GM12878 (cell line): ENCODE results near the gene MLIP. TPM values are rescaled to one million over a fixed set of nuclear protein-coding genes. Genes with fewer than 3 reads are reported as not detected.

Source experiments
- ATAC-seq: fragments of 200-7000 bp; cut with Tn5 transposase; 3 replicates; pipeline ENCODE4 v1.9.1; 2020; ENCODE audit warnings: mild to moderate bottlenecking, moderate library complexity
- BruUV-seq: library from RNA; stranded (reverse); fragments of 400-500 nt; replicated peaks from 2 replicates; lab custom pipeline; 2021; lab: Mats Ljungman, UMichigan
- CTCF ChIA-PET: fragments of 300-600 bp; sonication (Branson Sonifier 250); formaldehyde crosslinking; extraction: SDS; loops from one replicate; lab custom pipeline; 2021; ENCODE audit warnings: inconsistent platforms; lab: Yijun Ruan, JAX
- POLR2A ChIA-PET: fragments of 350-600 bp; formaldehyde crosslinking; extraction: SDS; loops from one replicate; lab custom pipeline; 2021; ENCODE audit warnings: inconsistent platforms; lab: Charles Lee
- RAD21 ChIA-PET: fragments of 300-600 bp; sonication (Branson Sonifier 250); formaldehyde crosslinking; loops from one replicate; lab custom pipeline; 2023; ENCODE audit warnings: antibody characterized with exemption; ENCODE audit not compliant: unreplicated experiment; lab: Charles Lee
- SMC1A ChIA-PET: fragments of 300-600 bp; sonication (Branson Sonifier 250); formaldehyde crosslinking; loops from one replicate; lab custom pipeline; 2023; ENCODE audit not compliant: unreplicated experiment, uncharacterized antibody; lab: Charles Lee
- DNase-seq: peaks from one replicate; pipeline ENCODE4 v3.0.0-alpha.2; 2011; ENCODE audit warnings: low read depth, low spot score
- FAIRE-seq: peaks from 3 replicates; lab custom pipeline; 2011; peaks lifted over from hg19 to GRCh38; lab: Jason Lieb, UNC
- H2AFZ ChIP-seq: 2 replicates; pipeline ENCODE4 v1.6.0; 2011; ENCODE audit warnings: low read depth, low read length, control low read depth; ENCODE audit not compliant: control insufficient read depth
- H3K27ac ChIP-seq: 2 replicates; pipeline ENCODE4 v1.5.1; 2011; ENCODE audit warnings: control low read depth; ENCODE audit not compliant: control insufficient read depth, insufficient read depth
- H3K27me3 ChIP-seq, 2 experiments: replicated peaks in 1 of 2; 2 replicates each; pipeline versions ENCODE4 v1.6.0 to v1.6.1; 2011; ENCODE audit warnings: low read length in 1 of 2; ENCODE audit not compliant: control insufficient read depth in 2 of 2, insufficient read depth in 2 of 2
- H3K36me3 ChIP-seq, 2 experiments: 2 replicates each; pipeline ENCODE4 v1.5.1; 2011; ENCODE audit warnings: low read length in 1 of 2; ENCODE audit not compliant: control insufficient read depth in 2 of 2, insufficient read depth in 2 of 2
- H3K4me1 ChIP-seq: 2 replicates; pipeline ENCODE4 v1.6.1; 2011; ENCODE audit warnings: mild to moderate bottlenecking, low read length, moderate library complexity, mixed read lengths; ENCODE audit not compliant: control insufficient read depth, insufficient read depth
- H3K4me2 ChIP-seq: 2 replicates; pipeline ENCODE4 v1.6.0; 2011; ENCODE audit warnings: control low read depth; ENCODE audit not compliant: control insufficient read depth, insufficient read depth
- H3K4me3 ChIP-seq: fragments of 200-600 bp; sonication (generic); 2 replicates; pipeline ENCODE4 v1.5.1; 2016
- H3K79me2 ChIP-seq: 2 replicates; pipeline ENCODE4 v1.6.0; 2011; ENCODE audit warnings: low read length; ENCODE audit not compliant: control insufficient read depth, insufficient read depth
- H3K9ac ChIP-seq: 2 replicates; pipeline ENCODE4 v1.8.0; 2011; ENCODE audit warnings: low read length, control low read depth, mixed read lengths; ENCODE audit not compliant: control insufficient read depth, insufficient read depth
- H3K9me3 ChIP-seq: replicated peaks from 3 replicates; pipeline ENCODE4 v1.5.1; 2011; ENCODE audit warnings: mild to moderate bottlenecking, low read length; ENCODE audit not compliant: control insufficient read depth, insufficient read depth
- H4K20me1 ChIP-seq: 2 replicates; pipeline ENCODE4 v1.6.0; 2011; ENCODE audit not compliant: control insufficient read depth, insufficient read depth
- CHD2 ChIP-seq: IDR thresholded peaks from 2 replicates; pipeline ENCODE4 v1.6.1; 2011; ENCODE audit warnings: low read depth, low read length, improper control_type of control experiment, borderline replicate concordance
- SP1 ChIP-seq: IDR thresholded peaks from one replicate; pipeline ENCODE4 v1.6.1; 2011; ENCODE audit warnings: low read depth, low read length
- ZBED1 ChIP-seq: IDR thresholded peaks from 2 replicates; pipeline ENCODE4 v1.6.1; 2016; ENCODE audit warnings: borderline replicate concordance
- ZNF217 ChIP-seq: fragments of 450-650 bp; IDR thresholded peaks from 2 replicates; pipeline ENCODE4 v1.6.1; 2017; ENCODE audit warnings: antibody characterized with exemption, mild to moderate bottlenecking
- WGBS: methylation state at CpG from one replicate; pipeline ENCODE4 v1.1.6; 2016; ENCODE audit warnings: low lambda C conversion rate; ENCODE audit not compliant: insufficient replicate concordance, insufficient coverage; ENCODE audit errors: missing lambda C conversion rate; 5-methylcytosine and 5-hydroxymethylcytosine counted together
- in situ Hi-C: fragments of 300-500 bp; cut with MboI; formaldehyde crosslinking; loops from 9 replicates; pipeline ENCODE4 v1.14.3; 2018; ENCODE audit warnings: mixed read lengths
- intact Hi-C: fragments of 100-400 bp; cut with micrococcal nuclease; formaldehyde crosslinking; loops from one replicate; pipeline ENCODE4 v1.14.2; 2022; ENCODE audit not compliant: unreplicated experiment
- polyA plus RNA-seq, 11 experiments: library from polyadenylated mRNA; depleted of rRNA in 4 of 11; unstranded in 6 of 11; stranded (reverse) in 5 of 11; fragments of >200 nt; fragmentation: Nextera tagmentation in 4 of 11; fragmentation: Illumina TruSeq in 1 of 11; extraction: Ambion mirVana in 4 of 11; extraction: Trizol in 1 of 11; gene quantifications; 1 replicate in 1 of 11; 2 replicates in 10 of 11; pipeline versions ENCODE4 v1.2.1 to v1.2.3, GENCODE V29; 2011 to 2016; ENCODE audit warnings: inconsistent platforms in 2 of 11, missing spikeins in 2 of 11, low read depth in 1 of 11
- total RNA-seq, 4 experiments: library from RNA; depleted of rRNA in 3 of 4; stranded (reverse); fragments of >200 nt in 3 of 4; fragmentation: Illumina TruSeq in 1 of 4; extraction: Trizol in 1 of 4; gene quantifications; 2 replicates each; pipeline versions ENCODE4 v1.2.1 to v1.2.3, GENCODE V29; 2013 to 2021
- TF ChIP-seq, protein P1 (sequence below): IDR thresholded peaks from 2 replicates; pipeline ENCODE4 v1.6.1; 2011; ENCODE audit warnings: low read depth, low read length, improper control_type of control experiment, borderline replicate concordance
- TF ChIP-seq, protein P2 (sequence below): IDR thresholded peaks from 2 replicates; pipeline ENCODE4 v1.6.1; 2012; ENCODE audit warnings: low read depth, low read length, improper control_type of control experiment
- TF ChIP-seq, protein P3 (sequence below): fragments of 450-650 bp; IDR thresholded peaks from 2 replicates; pipeline ENCODE4 v1.6.1; 2016; ENCODE audit warnings: mild to moderate bottlenecking

Gene MLIP
- total and polyA plus RNA-seq, 10 of the 15 experiments (the other 5 are each of a cell fraction or from before 2014, with no cell fraction given) = not detected

DNA sequence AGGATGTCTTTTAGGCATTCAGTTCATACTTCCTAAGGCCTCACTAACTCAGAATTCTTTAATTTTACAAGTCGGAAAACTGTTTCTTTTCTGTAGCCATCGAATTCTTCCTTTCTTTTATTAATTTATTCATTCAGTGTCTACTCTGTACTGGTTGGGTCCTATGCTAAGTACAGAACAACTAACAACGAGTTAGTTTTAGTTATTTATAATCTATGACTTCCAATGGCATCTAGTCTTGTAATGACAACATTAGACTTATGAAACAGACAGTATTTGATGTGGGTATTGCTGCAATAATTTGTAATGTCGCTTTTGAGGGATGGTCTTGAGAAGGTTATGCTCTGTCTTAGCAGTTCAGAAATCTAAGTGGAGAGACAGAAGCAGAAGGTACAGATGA is 141.7 kb downstream of the MLIP start:
- H3K9me3 ChIP-seq = no peaks in the 10 kb centered on the region
- no peaks in the 10 kb centered on the region for H3K79me2 ChIP-seq
- H3K36me3 ChIP-seq = no peaks in the 10 kb centered on the region
- ATAC-seq (no peak), DNase-seq (no peak), FAIRE-seq (no peak)
- no peaks in the 10 kb centered on the region for H3K4me1 ChIP-seq
- CTCF ChIA-PET = interaction anchor here (1.3 kb wide), 1 partner anchor 8 kb away, joined by 4 read pairs; no protein-coding TSS in a partner anchor
- SMC1A ChIA-PET = no interaction called here
- RAD21 ChIA-PET = no interaction called here
- no peak for TF ChIP-seq ZBED1
- TF ChIP-seq SP1 = no peak
- TF ChIP-seq, protein P1, sequence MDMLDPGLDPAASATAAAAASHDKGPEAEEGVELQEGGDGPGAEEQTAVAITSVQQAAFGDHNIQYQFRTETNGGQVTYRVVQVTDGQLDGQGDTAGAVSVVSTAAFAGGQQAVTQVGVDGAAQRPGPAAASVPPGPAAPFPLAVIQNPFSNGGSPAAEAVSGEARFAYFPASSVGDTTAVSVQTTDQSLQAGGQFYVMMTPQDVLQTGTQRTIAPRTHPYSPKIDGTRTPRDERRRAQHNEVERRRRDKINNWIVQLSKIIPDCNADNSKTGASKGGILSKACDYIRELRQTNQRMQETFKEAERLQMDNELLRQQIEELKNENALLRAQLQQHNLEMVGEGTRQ = no peak
- no peak for TF ChIP-seq CHD2
- TF ChIP-seq, protein P2, sequence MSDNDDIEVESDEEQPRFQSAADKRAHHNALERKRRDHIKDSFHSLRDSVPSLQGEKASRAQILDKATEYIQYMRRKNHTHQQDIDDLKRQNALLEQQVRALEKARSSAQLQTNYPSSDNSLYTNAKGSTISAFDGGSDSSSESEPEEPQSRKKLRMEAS = no peak
- H2AFZ ChIP-seq = no peak overlapping the region
- 34% methylated on average over 4 of the region's 4 CpGs for WGBS
- no peak overlapping the region for H3K4me2 ChIP-seq
- POLR2A ChIA-PET = no interaction called here
- intact Hi-C loops (no loop called here), in situ Hi-C loops (no loop called here)
- H3K4me3 ChIP-seq = no peak overlapping the region
- no peak overlapping the region for H3K9ac ChIP-seq
- H3K27me3 ChIP-seq = no peaks in the 10 kb centered on the region
- no TSS peak for BruUV-seq
- H4K20me1 ChIP-seq = no peaks in the 10 kb centered on the region
- no peak overlapping the region for H3K27ac ChIP-seq

DNA sequence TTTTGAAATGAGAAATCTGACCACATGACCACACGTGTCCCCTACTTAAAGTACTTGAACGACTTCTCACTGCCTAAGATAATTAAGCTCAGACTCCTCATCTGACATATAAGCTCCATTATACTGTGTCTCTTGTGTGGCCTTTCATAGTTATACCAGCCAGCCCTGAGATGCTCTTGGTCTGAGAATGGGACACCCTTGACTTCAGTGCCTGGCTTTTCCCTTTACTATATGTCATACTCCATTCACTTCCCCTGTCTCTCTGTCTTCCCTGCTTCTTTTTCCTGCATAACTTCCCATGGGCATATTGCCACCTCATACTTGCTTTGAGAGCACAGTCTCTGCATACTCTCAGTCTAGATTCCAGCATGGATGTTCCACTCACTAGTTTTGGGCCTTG is 143.6 kb downstream of the MLIP start:
- Histone ChIP-seq H3K4me3 (no peak overlapping the region), H3K36me3 (no peaks in the 10 kb centered on the region), H2AFZ (no peak overlapping the region), H3K27ac (no peak overlapping the region), H4K20me1 (no peaks in the 10 kb centered on the region), H3K9ac (no peak overlapping the region), H3K9me3 (no peaks in the 10 kb centered on the region), H3K27me3 (no peaks in the 10 kb centered on the region), H3K79me2 (no peaks in the 10 kb centered on the region), H3K4me2 (no peak overlapping the region), H3K4me1 (no peaks in the 10 kb centered on the region)
- FAIRE-seq (no peak), ATAC-seq (no peak), DNase-seq (no peak)
- intact Hi-C loops (no loop called here), in situ Hi-C loops (no loop called here)
- 13% methylated on average over 2 of the region's 2 CpGs for WGBS
- no peak for TF ChIP-seq ZNF217
- TF ChIP-seq, protein P3, sequence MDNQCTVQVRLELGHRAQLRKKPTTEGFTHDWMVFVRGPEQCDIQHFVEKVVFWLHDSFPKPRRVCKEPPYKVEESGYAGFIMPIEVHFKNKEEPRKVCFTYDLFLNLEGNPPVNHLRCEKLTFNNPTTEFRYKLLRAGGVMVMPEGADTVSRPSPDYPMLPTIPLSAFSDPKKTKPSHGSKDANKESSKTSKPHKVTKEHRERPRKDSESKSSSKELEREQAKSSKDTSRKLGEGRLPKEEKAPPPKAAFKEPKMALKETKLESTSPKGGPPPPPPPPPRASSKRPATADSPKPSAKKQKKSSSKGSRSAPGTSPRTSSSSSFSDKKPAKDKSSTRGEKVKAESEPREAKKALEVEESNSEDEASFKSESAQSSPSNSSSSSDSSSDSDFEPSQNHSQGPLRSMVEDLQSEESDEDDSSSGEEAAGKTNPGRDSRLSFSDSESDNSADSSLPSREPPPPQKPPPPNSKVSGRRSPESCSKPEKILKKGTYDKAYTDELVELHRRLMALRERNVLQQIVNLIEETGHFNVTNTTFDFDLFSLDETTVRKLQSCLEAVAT = no peak
- ChIA-PET CTCF (interaction anchor here (0.6 to 1.4 kb wide), 3 partner anchors 10 to 14 kb away, joined by 3 to 4 read pairs (median 3); no protein-coding TSS in a partner anchor), RAD21 (no interaction called here), SMC1A (interaction anchor here (0.7 kb wide), 1 partner anchor 9 kb away, joined by 3 read pairs; no protein-coding TSS in a partner anchor), POLR2A (no interaction called here)
- BruUV-seq = no TSS peak
